Naive thymus-derived CD4-positive, alpha-beta T cell (primary cell): ENCODE results near the gene KIDINS220. TPM values are rescaled to one million over a fixed set of nuclear protein-coding genes. Genes with fewer than 3 reads are reported as not detected.

Source experiments
- ATAC-seq: fragments of 150-1000 bp; cut with Tn5 transposase; 2 replicates; pipeline ENCODE4 v1.10.0; 2021; ENCODE audit warnings: mild to moderate bottlenecking, moderate library complexity
- CTCF ChIA-PET: fragments of 350-600 bp; sonication (Branson Sonifier 250); formaldehyde crosslinking; loops from one replicate; lab custom pipeline; 2021; ENCODE audit warnings: antibody characterized with exemption; lab: Charles Lee
- POLR2A ChIA-PET: fragments of 350-600 bp; sonication (Branson Sonifier 250); formaldehyde crosslinking; loops from one replicate; lab custom pipeline; 2021; ENCODE audit warnings: antibody characterized with exemption, inconsistent platforms; lab: Charles Lee
- DNase-seq, 9 donors: peaks; one replicate each; pipeline versions ENCODE4 v3.0.0 to v3.0.0-alpha.2; 2020 to 2022; ENCODE audit warnings: mixed read lengths in 1 of 9
- H3K27ac ChIP-seq: one replicate; pipeline ENCODE4 v1.7.0; 2013; ENCODE audit warnings: mild to moderate bottlenecking, low read depth, low read length, moderate library complexity
- H3K27me3 ChIP-seq, 2 donors: one replicate each; pipeline ENCODE4 v1.7.0; 2013; ENCODE audit warnings: low read length in 2 of 2, mild to moderate bottlenecking in 2 of 2, moderate library complexity in 2 of 2; ENCODE audit not compliant: control insufficient read depth in 2 of 2, insufficient read depth in 2 of 2
- H3K36me3 ChIP-seq, 3 experiments: 1 replicate in 2 of 3; 2 replicates in 1 of 3; pipeline ENCODE4 v1.7.0; 2013; ENCODE audit warnings: low read length in 3 of 3, mild to moderate bottlenecking in 3 of 3, moderate library complexity in 1 of 3; ENCODE audit not compliant: insufficient read depth in 3 of 3, control insufficient read depth in 2 of 3
- H3K4me1 ChIP-seq, 2 donors: one replicate each; pipeline ENCODE4 v1.7.0; 2013; ENCODE audit warnings: low read length in 2 of 2, mild to moderate bottlenecking in 2 of 2, moderate library complexity in 1 of 2; ENCODE audit not compliant: control insufficient read depth in 2 of 2, insufficient read depth in 2 of 2
- H3K4me3 ChIP-seq: 2 replicates; pipeline ENCODE4 v1.7.0; 2013; ENCODE audit warnings: mild to moderate bottlenecking, low read length
- H3K9me3 ChIP-seq, 3 experiments: 1 replicate in 2 of 3; 2 replicates in 1 of 3; pipeline ENCODE4 v1.7.0; 2013; ENCODE audit warnings: low read length in 3 of 3; ENCODE audit not compliant: control insufficient read depth in 2 of 3
- H3K27ac Mint-ChIP-seq, 9 donors: one replicate each; pipeline ENCODE4 v1.8.0; 2020 to 2022; ENCODE audit warnings: mixed read lengths in 9 of 9, mild to moderate bottlenecking in 8 of 9, moderate library complexity in 5 of 9, inconsistent platforms in 2 of 9
- H3K27me3 Mint-ChIP-seq, 5 donors: one replicate each; pipeline ENCODE4 v1.8.0; 2021 to 2022; ENCODE audit warnings: mixed read lengths in 5 of 5, mild to moderate bottlenecking in 1 of 5
- H3K36me3 Mint-ChIP-seq, 5 donors: one replicate each; pipeline ENCODE4 v1.8.0; 2020 to 2022; ENCODE audit warnings: mixed read lengths in 5 of 5, mild to moderate bottlenecking in 3 of 5, inconsistent platforms in 1 of 5
- H3K4me1 Mint-ChIP-seq, 7 donors: one replicate each; pipeline ENCODE4 v1.8.0; 2020 to 2022; ENCODE audit warnings: mixed read lengths in 7 of 7, mild to moderate bottlenecking in 3 of 7, inconsistent platforms in 1 of 7
- H3K4me3 Mint-ChIP-seq, 10 donors: one replicate each; pipeline ENCODE4 v1.8.0; 2020 to 2022; ENCODE audit warnings: mild to moderate bottlenecking in 10 of 10, mixed read lengths in 10 of 10, moderate library complexity in 6 of 10, inconsistent platforms in 2 of 10
- H3K9me3 Mint-ChIP-seq, 11 donors: one replicate each; pipeline ENCODE4 v1.8.0; 2020 to 2022; ENCODE audit warnings: mixed read lengths in 11 of 11, mild to moderate bottlenecking in 4 of 11, inconsistent platforms in 1 of 11, moderate library complexity in 1 of 11
- intact Hi-C, 2 donors: fragments of 100-400 bp; cut with micrococcal nuclease; formaldehyde crosslinking; loops; one replicate each; pipeline ENCODE4 v1.15.1; 2023
- polyA plus RNA-seq, 2 donors: library from polyadenylated mRNA; unstranded; fragments of 300-500 nt; fragmentation: Illumina TruSeq; gene quantifications; one replicate each; pipeline ENCODE4 v1.2.3, GENCODE V29; 2021
- total RNA-seq, 6 experiments: library from RNA in 5 of 6; stranded (reverse) in 5 of 6; gene quantifications; 1 replicate in 5 of 6; 2 replicates in 1 of 6; pipeline ENCODE4 v1.2.3 and lab custom pipeline; 2021 to 2026

Gene KIDINS220
- total and polyA plus RNA-seq, 7 experiments from 2014 or later: 23.8 to 54.3 (median 43.0) TPM

- CTCF ChIA-PET: interaction anchor here (0.6 to 3.2 kb wide), 8 partner anchors 9 to 1639 kb away, joined by 3 to 40 read pairs (median 3); no protein-coding TSS in a partner anchor
- H3K4me1 Mint-ChIP-seq: peaks cover 24 to 49% (median 43%) of the 10 kb centered on the region in 7 donors
- H3K27ac Mint-ChIP-seq: peak within 1 kb of the TSS; percentile 89 to 97 (median 95)
Measured at GRCh38 chr2:8681786-8682692, 155.4 kb downstream of the KIDINS220 start, which contains the start of gene ID2. Gene ID2, plus strand, starts transcription at chr2:8682056. Its CDS starts 110 bp downstream, at chr2:8682166.

GRCh38 chr2:8680822-8681760 is 156.3 kb downstream of the KIDINS220 start:
- DNase-seq: peak; percentile 27 to 77 (median 69)
- Mint-ChIP-seq H3K9me3 (peaks cover 0 to 7% (median 2%) of the 10 kb centered on the region in 11 donors), H3K4me1 (peaks cover 24 to 51% (median 45%) of the 10 kb centered on the region in 7 donors)

More at GRCh38 chr2:8681786-8682692, 155.4 kb downstream of the KIDINS220 start, which contains the start of gene ID2:
- peaks cover 10 to 24% of the 10 kb centered on the region in 2 donors for H3K4me1 ChIP-seq
- H3K4me3 ChIP-seq: peak within 1 kb of the TSS; percentile 89
- POLR2A ChIA-PET: interaction anchor here (0.6 to 2.9 kb wide), 39 partner anchors 9 to 1804 kb away, joined by 3 to 33 read pairs (median 4); partner anchors contain the start of genes CPSF3, ITGB1BP1 and RSAD2
- H3K27me3 ChIP-seq: peaks cover 0 to 18% of the 10 kb centered on the region in 2 donors
- DNase-seq: peak; percentile 96 to 99 (median 99)
- Mint-ChIP-seq H3K27me3 (peaks cover 12 to 24% (median 20%) of the 10 kb centered on the region in 5 donors), H3K4me3 (peak within 1 kb of the TSS; percentile 89 to 100 (median 98)), H3K36me3 (peaks cover 0 to 23% (median 0%) of the 10 kb centered on the region in 5 donors), H3K9me3 (peaks cover 0 to 5% (median 0%) of the 10 kb centered on the region in 11 donors)
- intact Hi-C loops: loop anchor here (1.0 to 10.0 kb wide), 23 partner anchors 17 to 1815 kb away; partner anchors contain the start of genes KIDINS220 (in 2 of the 2), ADAM17 (in 1 of the 2), CMPK2 (in 1 of the 2) and CPSF3 (in 1 of the 2)
- ATAC-seq: peak; percentile 83
- peak within 1 kb of the TSS; percentile 81 for H3K27ac ChIP-seq
- no peaks in the 10 kb centered on the region for H3K9me3 ChIP-seq
- H3K36me3 ChIP-seq: peaks cover 0 to 6% (median 0%) of the 10 kb centered on the region in 3 experiments

GRCh38 chr2:8679827-8680731 is 157.3 kb downstream of the KIDINS220 start:
- ChIA-PET CTCF (interaction anchor here (0.6 to 3.2 kb wide), 5 partner anchors 105 to 1406 kb away, joined by 3 to 40 read pairs (median 4); no protein-coding TSS in a partner anchor), POLR2A (interaction anchor here (0.6 to 2.9 kb wide), 6 partner anchors 154 to 1816 kb away, joined by 3 to 27 read pairs (median 4); no protein-coding TSS in a partner anchor)
- peak overlapping the region; percentile 72 to 98 (median 86) for H3K4me3 Mint-ChIP-seq
- peaks cover 24 to 55% (median 45%) of the 10 kb centered on the region in 7 donors for H3K4me1 Mint-ChIP-seq
- H3K27ac ChIP-seq: no peak overlapping the region
- peaks cover 0 to 28% (median 3%) of the 10 kb centered on the region in 5 donors for H3K36me3 Mint-ChIP-seq
- H3K27ac Mint-ChIP-seq: peak overlapping the region in 6 of 9 donors; percentile 55 to 80 (median 74)
- DNase-seq (peak in 1 of 9 donors; percentile 17), ATAC-seq (no peak)
- H3K27me3 Mint-ChIP-seq: peaks cover 19 to 42% (median 30%) of the 10 kb centered on the region in 5 donors
- peaks cover 14 to 24% of the 10 kb centered on the region in 2 donors for H3K4me1 ChIP-seq
- H3K36me3 ChIP-seq: peaks cover 0 to 6% (median 0%) of the 10 kb centered on the region in 3 experiments
- peaks cover 0 to 17% (median 4%) of the 10 kb centered on the region in 11 donors for H3K9me3 Mint-ChIP-seq
- H3K27me3 ChIP-seq: peaks cover 0 to 21% of the 10 kb centered on the region in 2 donors
- peaks cover 0 to 10% (median 0%) of the 10 kb centered on the region in 3 experiments for H3K9me3 ChIP-seq
- intact Hi-C loops: loop anchor here (2.0 to 10.0 kb wide), 14 partner anchors 93 to 1813 kb away; partner anchors contain the start of genes ADAM17 (in 1 of the 2), CMPK2 (in 1 of the 2), MBOAT2 (in 1 of the 2) and ODC1 (in 1 of the 2)
- H3K4me3 ChIP-seq: peak overlapping the region; percentile 83

More at GRCh38 chr2:8680822-8681760, 156.3 kb downstream of the KIDINS220 start:
- Histone ChIP-seq H3K27me3 (peaks cover 0 to 21% of the 10 kb centered on the region in 2 donors), H3K27ac (peak overlapping the region; percentile 63), H3K4me1 (peaks cover 14 to 24% of the 10 kb centered on the region in 2 donors), H3K4me3 (peak overlapping the region; percentile 83), H3K36me3 (peaks cover 0 to 6% (median 0%) of the 10 kb centered on the region in 3 experiments), H3K9me3 (peaks cover 0 to 3% (median 0%) of the 10 kb centered on the region in 3 experiments)
- peak overlapping the region; percentile 41 to 95 (median 88) for H3K27ac Mint-ChIP-seq
- ChIA-PET CTCF (interaction anchor here (0.6 to 3.2 kb wide), 9 partner anchors 106 to 1638 kb away, joined by 3 to 40 read pairs (median 4); no protein-coding TSS in a partner anchor), POLR2A (interaction anchor here (0.6 to 2.9 kb wide), 29 partner anchors 16 to 1817 kb away, joined by 3 to 33 read pairs (median 5); partner anchors contain the start of genes CPSF3, ITGB1BP1 and RSAD2)
- H3K4me3 Mint-ChIP-seq: peak overlapping the region; percentile 84 to 99 (median 94)
- ATAC-seq: peak; percentile 10
- H3K36me3 Mint-ChIP-seq: peaks cover 0 to 25% (median 2%) of the 10 kb centered on the region in 5 donors
- H3K27me3 Mint-ChIP-seq: peaks cover 15 to 32% (median 24%) of the 10 kb centered on the region in 5 donors
- intact Hi-C loops: loop anchor here (1.0 to 10.0 kb wide), 20 partner anchors 16 to 1814 kb away; partner anchors contain the start of genes ADAM17 (in 1 of the 2), CMPK2 (in 1 of the 2), CPSF3 (in 1 of the 2) and ITGB1BP1 (in 1 of the 2)

GRCh38 chr2:8679567-8679826 is 157.9 kb downstream of the KIDINS220 start:
- H3K9me3 Mint-ChIP-seq: peaks cover 1 to 23% (median 9%) of the 10 kb centered on the region in 11 donors
- peaks cover 0 to 21% of the 10 kb centered on the region in 2 donors for H3K27me3 ChIP-seq
- H3K9me3 ChIP-seq: peaks cover 0 to 16% (median 4%) of the 10 kb centered on the region in 3 experiments
- peaks cover 19 to 47% (median 32%) of the 10 kb centered on the region in 5 donors for H3K27me3 Mint-ChIP-seq
- peak overlapping the region; percentile 49 for H3K4me3 ChIP-seq
- peak overlapping the region in 7 of 9 donors; percentile 51 to 80 (median 70) for H3K27ac Mint-ChIP-seq
- intact Hi-C loops: loop anchor here in 1 of 2 donors (5.0 kb wide), 1 partner anchor 202 kb away; no protein-coding TSS in a partner anchor
- ATAC-seq (no peak), DNase-seq (no peak)
- ChIA-PET POLR2A (interaction anchor here (0.6 kb wide), 1 partner anchor 1652 kb away, joined by 3 read pairs; no protein-coding TSS in a partner anchor), CTCF (interaction anchor here (0.9 kb wide), 1 partner anchor 1112 kb away, joined by 3 read pairs; no protein-coding TSS in a partner anchor)
- peaks cover 0 to 28% (median 4%) of the 10 kb centered on the region in 5 donors for H3K36me3 Mint-ChIP-seq
- no peak overlapping the region for H3K27ac ChIP-seq
- H3K4me3 Mint-ChIP-seq: peak overlapping the region; percentile 72 to 93 (median 85)
- H3K4me1 Mint-ChIP-seq: peaks cover 24 to 52% (median 42%) of the 10 kb centered on the region in 7 donors
- H3K4me1 ChIP-seq: peaks cover 14 to 24% of the 10 kb centered on the region in 2 donors
- H3K36me3 ChIP-seq: peaks cover 0 to 6% (median 0%) of the 10 kb centered on the region in 3 experiments
